Measurements from ENCODE around the gene CTDP1. TPM values are rescaled to one million over a fixed set of nuclear protein-coding genes. Genes with fewer than 3 reads are reported as not detected.

The CTDP1 gene
- total RNA-seq, 1 experiment from 2014 or later: 16.1 TPM

- POLR2A ChIA-PET: no interaction called here
- Histone ChIP-seq H3K36me3 (ENCODE audit: control insufficient read depth, insufficient read depth, low read length) (no peaks in the 10 kb centered on the region), H3K9me3 (no peaks in the 10 kb centered on the region), H3K4me1 (no peaks in the 10 kb centered on the region), H3K27me3 (replicated peaks; ENCODE audit: control insufficient read depth, insufficient read depth, low read length) (no peaks in the 10 kb centered on the region), H3K4me3 (ENCODE audit: low read depth, low read length) (no peak overlapping the region)
- no TSS peak for BruUV-seq (replicated peaks)
- no peak for DNase-seq
- H3K27me3 Mint-ChIP-seq (ENCODE audit: insufficient read depth, unreplicated experiment): no peaks in the 10 kb centered on the region
- no peaks in the 10 kb centered on the region for H3K36me3 Mint-ChIP-seq (ENCODE audit: insufficient read depth, unreplicated experiment)
- CTCF ChIA-PET: no interaction called here
- TF ChIP-seq, protein P1, sequence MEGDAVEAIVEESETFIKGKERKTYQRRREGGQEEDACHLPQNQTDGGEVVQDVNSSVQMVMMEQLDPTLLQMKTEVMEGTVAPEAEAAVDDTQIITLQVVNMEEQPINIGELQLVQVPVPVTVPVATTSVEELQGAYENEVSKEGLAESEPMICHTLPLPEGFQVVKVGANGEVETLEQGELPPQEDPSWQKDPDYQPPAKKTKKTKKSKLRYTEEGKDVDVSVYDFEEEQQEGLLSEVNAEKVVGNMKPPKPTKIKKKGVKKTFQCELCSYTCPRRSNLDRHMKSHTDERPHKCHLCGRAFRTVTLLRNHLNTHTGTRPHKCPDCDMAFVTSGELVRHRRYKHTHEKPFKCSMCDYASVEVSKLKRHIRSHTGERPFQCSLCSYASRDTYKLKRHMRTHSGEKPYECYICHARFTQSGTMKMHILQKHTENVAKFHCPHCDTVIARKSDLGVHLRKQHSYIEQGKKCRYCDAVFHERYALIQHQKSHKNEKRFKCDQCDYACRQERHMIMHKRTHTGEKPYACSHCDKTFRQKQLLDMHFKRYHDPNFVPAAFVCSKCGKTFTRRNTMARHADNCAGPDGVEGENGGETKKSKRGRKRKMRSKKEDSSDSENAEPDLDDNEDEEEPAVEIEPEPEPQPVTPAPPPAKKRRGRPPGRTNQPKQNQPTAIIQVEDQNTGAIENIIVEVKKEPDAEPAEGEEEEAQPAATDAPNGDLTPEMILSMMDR (IDR thresholded peaks at IDR 0.05; ENCODE audit: insufficient read depth in 1 of 2, low read depth in 1 of 2, low read length in 1 of 2, severe bottlenecking in 1 of 2, unreplicated experiment in 1 of 2): no peak
- no peak overlapping the region for H3K4me3 Mint-ChIP-seq (ENCODE audit: unreplicated experiment)
- H3K27ac Mint-ChIP-seq (ENCODE audit: unreplicated experiment): no peak overlapping the region
- H3K4me1 Mint-ChIP-seq (ENCODE audit: low read depth, unreplicated experiment): no peaks in the 10 kb centered on the region
- H3K9me3 Mint-ChIP-seq (ENCODE audit: unreplicated experiment): no peaks in the 10 kb centered on the region
- intact Hi-C loops (cut with micrococcal nuclease; ENCODE audit: unreplicated experiment): no loop called here
These were observed 37.7 kb upstream of the CTDP1 start for GRCh38 chr18:79641722-79642497.

- Mint-ChIP-seq H3K27me3 (ENCODE audit: insufficient read depth, unreplicated experiment) (no peaks in the 10 kb centered on the region), H3K4me3 (ENCODE audit: unreplicated experiment) (no peak overlapping the region), H3K27ac (ENCODE audit: unreplicated experiment) (no peak overlapping the region), H3K9me3 (ENCODE audit: unreplicated experiment) (no peaks in the 10 kb centered on the region), H3K4me1 (ENCODE audit: low read depth, unreplicated experiment) (no peaks in the 10 kb centered on the region), H3K36me3 (ENCODE audit: insufficient read depth, unreplicated experiment) (no peaks in the 10 kb centered on the region)
- no peak for DNase-seq
- Histone ChIP-seq H3K36me3 (ENCODE audit: control insufficient read depth, insufficient read depth, low read length) (no peaks in the 10 kb centered on the region), H3K27me3 (replicated peaks; ENCODE audit: control insufficient read depth, insufficient read depth, low read length) (no peaks in the 10 kb centered on the region), H3K9me3 (no peaks in the 10 kb centered on the region), H3K4me1 (no peaks in the 10 kb centered on the region), H3K4me3 (ENCODE audit: low read depth, low read length) (no peak overlapping the region)
- intact Hi-C loops (cut with micrococcal nuclease; ENCODE audit: unreplicated experiment): no loop called here
- ChIA-PET POLR2A (no interaction called here), CTCF (no interaction called here)
- TF ChIP-seq, protein P1 (IDR thresholded peaks at IDR 0.05; ENCODE audit: insufficient read depth in 1 of 2, low read depth in 1 of 2, low read length in 1 of 2, severe bottlenecking in 1 of 2, unreplicated experiment in 1 of 2): no peak
- no TSS peak for BruUV-seq (replicated peaks)
These were observed 37.0 kb upstream of the CTDP1 start for GRCh38 chr18:79642626-79643025.

DNA sequence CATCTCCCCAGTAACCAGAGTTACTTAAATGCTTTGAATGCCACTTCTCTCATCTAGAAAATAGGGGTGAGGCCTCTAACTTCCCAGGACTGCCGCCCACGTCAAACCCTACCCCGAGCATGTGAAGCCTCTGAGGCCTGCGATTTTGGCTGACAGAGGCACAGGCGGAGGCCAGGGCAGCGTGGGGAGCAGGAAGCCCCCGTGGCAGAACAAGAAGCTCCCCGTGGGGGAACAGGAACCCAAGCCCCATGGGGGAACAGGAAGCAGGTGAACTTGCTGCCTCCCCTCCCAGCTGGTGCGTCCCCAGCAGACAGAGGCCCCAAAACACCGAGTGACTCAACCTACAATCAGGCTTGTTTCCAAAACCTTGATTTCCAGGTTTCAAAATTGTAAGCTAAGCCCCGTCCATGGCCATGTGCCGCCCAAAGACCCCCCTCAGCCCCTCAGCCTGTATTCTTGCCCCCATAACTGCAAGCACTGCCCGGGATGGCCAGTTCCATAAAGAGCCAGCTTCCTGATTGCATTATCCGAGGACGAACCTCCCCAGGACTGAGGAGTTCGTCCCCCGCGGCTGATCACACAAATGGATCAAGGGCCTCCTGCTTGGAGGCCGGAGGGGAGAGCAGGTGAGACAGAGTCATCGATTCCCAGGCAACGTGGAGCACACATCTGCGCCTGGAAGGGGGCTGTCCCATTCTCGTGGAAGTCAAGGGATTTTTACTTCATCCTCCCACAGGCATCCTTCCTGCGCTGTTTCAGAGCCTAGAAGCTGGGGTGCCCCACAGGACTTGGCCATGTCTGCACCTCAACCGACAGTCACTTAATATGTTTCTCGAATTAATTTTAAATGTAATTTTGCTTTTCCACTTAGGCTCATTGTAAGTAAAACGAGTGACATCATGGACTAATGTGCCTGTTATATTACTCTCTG lies 36.3 kb upstream of the CTDP1 start:
- no peak overlapping the region for H3K4me3 Mint-ChIP-seq (ENCODE audit: unreplicated experiment)
- no peaks in the 10 kb centered on the region for H3K36me3 ChIP-seq (ENCODE audit: control insufficient read depth, insufficient read depth, low read length)
- no peaks in the 10 kb centered on the region for H3K36me3 Mint-ChIP-seq (ENCODE audit: insufficient read depth, unreplicated experiment)
- no peaks in the 10 kb centered on the region for H3K27me3 Mint-ChIP-seq (ENCODE audit: insufficient read depth, unreplicated experiment)
- no peaks in the 10 kb centered on the region for H3K9me3 ChIP-seq
- ChIA-PET CTCF (no interaction called here), POLR2A (no interaction called here)
- H3K4me1 Mint-ChIP-seq (ENCODE audit: low read depth, unreplicated experiment): no peaks in the 10 kb centered on the region
- TF ChIP-seq, protein P1 (IDR thresholded peaks at IDR 0.05; ENCODE audit: insufficient read depth in 1 of 2, low read depth in 1 of 2, low read length in 1 of 2, severe bottlenecking in 1 of 2, unreplicated experiment in 1 of 2): no peak
- H3K4me1 ChIP-seq: no peaks in the 10 kb centered on the region
- no peak overlapping the region for H3K4me3 ChIP-seq (ENCODE audit: low read depth, low read length)
- no TSS peak for BruUV-seq (replicated peaks)
- no peaks in the 10 kb centered on the region for H3K9me3 Mint-ChIP-seq (ENCODE audit: unreplicated experiment)
- no peaks in the 10 kb centered on the region for H3K27me3 ChIP-seq (replicated peaks; ENCODE audit: control insufficient read depth, insufficient read depth, low read length)
- intact Hi-C loops (cut with micrococcal nuclease; ENCODE audit: unreplicated experiment): no loop called here
- H3K27ac Mint-ChIP-seq (ENCODE audit: unreplicated experiment): no peak overlapping the region
- no peak for DNase-seq
